A549 (cell line): Measurements from ENCODE around the gene TDO2. TPM values are rescaled to one million over a fixed set of nuclear protein-coding genes. Genes with fewer than 3 reads are reported as not detected.

Experiments
- ATAC-seq, 2 experiments: fragments of 200-7000 bp in 1 of 2; fragments of >200 bp in 1 of 2; cut with Nextera tagmentation in 1 of 2; cut with Tn5 transposase in 1 of 2; 3 replicates each; pipeline versions ENCODE4 v1.8.0 to v1.9.1; 2018 to 2020; ENCODE audit warnings: mild to moderate bottlenecking in 1 of 2, moderate library complexity in 1 of 2
- CTCF ChIA-PET: fragments of 300-600 bp; sonication (Branson Sonifier 250); formaldehyde crosslinking; extraction: SDS; loops from one replicate; lab custom pipeline; 2021; ENCODE audit warnings: antibody characterized with exemption, inconsistent platforms; lab: Yijun Ruan, JAX
- POLR2A ChIA-PET: fragments of 350-600 bp; formaldehyde crosslinking; extraction: SDS; loops from one replicate; lab custom pipeline; 2021; ENCODE audit warnings: antibody characterized with exemption, inconsistent platforms; lab: Yijun Ruan, JAX
- DNase-seq, 2 experiments: peaks; one replicate each; pipeline versions ENCODE4 v3.0.0 to v3.0.0-alpha.2; 2011 to 2016; ENCODE audit warnings: low read depth in 1 of 2, low spot score in 1 of 2
- FAIRE-seq: peaks from 2 replicates; lab custom pipeline; 2011; peaks lifted over from hg19 to GRCh38; lab: Jason Lieb, UNC
- H3K27ac ChIP-seq, 2 experiments: fragments of >200 bp; sonication (Bioruptor Twin); formaldehyde crosslinking; 3 replicates each; pipeline ENCODE4 v1.5.1; 2016 to 2017
- H3K4me1 ChIP-seq: fragments of >200 bp; sonication (Bioruptor Twin); formaldehyde crosslinking; 3 replicates; pipeline ENCODE4 v1.6.1; 2016
- H3K4me2 ChIP-seq: fragments of >200 bp; sonication (Bioruptor Twin); formaldehyde crosslinking; 3 replicates; pipeline ENCODE4 v1.6.1; 2016
- H3K4me3 ChIP-seq: fragments of >200 bp; sonication (Bioruptor Twin); formaldehyde crosslinking; 3 replicates; pipeline ENCODE4 v1.5.1; 2016
- H3K9me3 ChIP-seq: fragments of >200 bp; sonication (Bioruptor Twin); formaldehyde crosslinking; 3 replicates; pipeline ENCODE4 v1.6.1; 2016
- BCL3 ChIP-seq: fragments of >200 bp; sonication (Bioruptor Twin); formaldehyde crosslinking; IDR thresholded peaks from 3 replicates; pipeline ENCODE4 v1.6.1; 2016
- CBX2 ChIP-seq: fragments of 200-600 bp; sonication (generic); IDR thresholded peaks from 2 replicates; pipeline ENCODE4 v1.6.1; 2016; ENCODE audit warnings: low read depth, mild to moderate bottlenecking, borderline replicate concordance
- CBX8 ChIP-seq: fragments of 200-600 bp; sonication (generic); IDR thresholded peaks from 2 replicates; pipeline ENCODE4 v1.6.1; 2016
- CEBPB ChIP-seq, 2 experiments: fragments of >200 bp in 1 of 2; sonication (Bioruptor Twin) in 1 of 2; formaldehyde crosslinking in 1 of 2; IDR thresholded peaks; 2 replicates each; pipeline ENCODE4 v1.6.1; 2012 to 2016
- CHD2 ChIP-seq: fragments of 150-350 bp; IDR thresholded peaks from 2 replicates; pipeline ENCODE4 v1.6.1; 2014; ENCODE audit warnings: low read length; ENCODE audit not compliant: partially characterized antibody
- CHD4 ChIP-seq: fragments of 200-600 bp; sonication (generic); IDR thresholded peaks from 2 replicates; pipeline ENCODE4 v1.6.1; 2016; ENCODE audit warnings: antibody characterized with exemption, mild to moderate bottlenecking, borderline replicate concordance
- EHF ChIP-seq: fragments of 250-450 bp; sonication (Bioruptor Pico); IDR thresholded peaks from 2 replicates; pipeline ENCODE4 v1.5.0; 2020; ENCODE audit warnings: mild to moderate bottlenecking
- EHMT2 ChIP-seq: fragments of 200-600 bp; sonication (generic); IDR thresholded peaks from 2 replicates; pipeline ENCODE4 v1.6.1; 2016; ENCODE audit warnings: antibody characterized with exemption, low read depth, mild to moderate bottlenecking, moderate library complexity
- ELK1 ChIP-seq: fragments of 150-350 bp; IDR thresholded peaks from 2 replicates; pipeline ENCODE4 v1.6.1; 2014; ENCODE audit warnings: low read depth, mild to moderate bottlenecking, low read length
- FOSB ChIP-seq: fragments of 250-450 bp; sonication (Bioruptor Pico); IDR thresholded peaks from 2 replicates; pipeline ENCODE4 v1.5.0; 2020; ENCODE audit warnings: mild to moderate bottlenecking, moderate library complexity
- FOXS1 ChIP-seq: fragments of 250-450 bp; sonication (Bioruptor Pico); IDR thresholded peaks from 2 replicates; pipeline ENCODE4 v1.5.0; 2020; ENCODE audit warnings: mild to moderate bottlenecking, moderate library complexity
- HDAC2 ChIP-seq: fragments of 200-600 bp; sonication (generic); IDR thresholded peaks from 2 replicates; pipeline ENCODE4 v1.6.1; 2016
- HES2 ChIP-seq: fragments of >200 bp; sonication (Bioruptor Twin); formaldehyde crosslinking; IDR thresholded peaks from 2 replicates; pipeline ENCODE4 v1.6.1; 2016
- HEYL ChIP-seq: fragments of 250-450 bp; sonication (Bioruptor Pico); IDR thresholded peaks from 2 replicates; pipeline ENCODE4 v1.8.0; 2021; ENCODE audit warnings: mild to moderate bottlenecking, moderate library complexity
- JUN ChIP-seq, 2 experiments: fragments of >200 bp; sonication (Bioruptor Twin); formaldehyde crosslinking; IDR thresholded peaks; 2 replicates in 1 of 2; 3 replicates in 1 of 2; pipeline ENCODE4 v1.6.1; 2016 to 2017
- MAX ChIP-seq: IDR thresholded peaks from 2 replicates; pipeline ENCODE4 v1.6.1; 2012
- MYC ChIP-seq: IDR thresholded peaks from 2 replicates; pipeline ENCODE4 v1.6.1; 2012; ENCODE audit warnings: mild to moderate bottlenecking, inconsistent platforms, low read length, improper control_type of control experiment, borderline replicate concordance
- NFE2L2 ChIP-seq: fragments of 150-350 bp; conservative IDR thresholded peaks from 2 replicates; pipeline ENCODE4 v1.6.1; 2014; ENCODE audit warnings: low read length
- NR3C1 ChIP-seq: fragments of >200 bp; sonication (Bioruptor Twin); formaldehyde crosslinking; IDR thresholded peaks from 3 replicates; pipeline ENCODE4 v1.6.1; 2017
- PBX3 ChIP-seq: IDR thresholded peaks from 2 replicates; pipeline ENCODE4 v1.6.1; 2012
- PHF8 ChIP-seq: fragments of 200-600 bp; sonication (generic); IDR thresholded peaks from 2 replicates; pipeline ENCODE4 v1.6.1; 2016; ENCODE audit warnings: low read depth, mild to moderate bottlenecking, antibody characterized with exemption, moderate library complexity, borderline replicate concordance
- RFX5 ChIP-seq: fragments of 450-650 bp; IDR thresholded peaks from 2 replicates; pipeline ENCODE4 v1.7.1; 2014; ENCODE audit warnings: antibody characterized with exemption, mild to moderate bottlenecking, moderate library complexity
- RNF2 ChIP-seq: fragments of 200-600 bp; sonication (generic); IDR thresholded peaks from 2 replicates; pipeline ENCODE4 v1.6.1; 2016; ENCODE audit warnings: low read depth, mild to moderate bottlenecking, antibody characterized with exemption, moderate library complexity, borderline replicate concordance
- SMC3 ChIP-seq: fragments of >200 bp; sonication (Bioruptor Twin); formaldehyde crosslinking; IDR thresholded peaks from 3 replicates; pipeline ENCODE4 v1.6.1; 2018; ENCODE audit warnings: inconsistent platforms
- TFCP2L1 ChIP-seq: fragments of 250-450 bp; sonication (Bioruptor Pico); IDR thresholded peaks from 2 replicates; pipeline ENCODE4 v1.5.0; 2021; ENCODE audit warnings: mild to moderate bottlenecking
- ZFP36 ChIP-seq: fragments of 450-650 bp; IDR thresholded peaks from 2 replicates; pipeline ENCODE4 v1.6.1; 2014; ENCODE audit warnings: borderline replicate concordance; ENCODE audit not compliant: partially characterized antibody
- WGBS: methylation state at CpG from one replicate; pipeline ENCODE4 v1.1.6; 2017; ENCODE audit errors: missing lambda C conversion rate; 5-methylcytosine and 5-hydroxymethylcytosine counted together
- polyA plus RNA-seq, 4 experiments: library from polyadenylated mRNA; depleted of rRNA in 3 of 4; stranded (reverse); fragments of >200 nt; fragmentation: RNase III in 1 of 4; extraction: RNeasy Plus Mini Kit Qiagen cat#74134 plus additional on column Dnase treatment in 1 of 4; gene quantifications; 2 replicates in 3 of 4; 3 replicates in 1 of 4; pipeline ENCODE4 v1.2.3, GENCODE V29; 2011 to 2017

Gene TDO2
- polyA plus RNA-seq, 2 of the 4 experiments (the other 2 are of a cell fraction), result 2.6 to 2.9 TPM

- no peak for ATAC-seq
- H3K4me3 ChIP-seq, result no peak overlapping the region
- no peak overlapping the region for H3K4me2 ChIP-seq
- no peak for FAIRE-seq
- H3K9me3 ChIP-seq, result no peaks in the 10 kb centered on the region
- H3K4me1 ChIP-seq, result no peaks in the 10 kb centered on the region
- no peak for TF ChIP-seq CBX8
- CTCF ChIA-PET, result no interaction called here
- POLR2A ChIA-PET, result no interaction called here
- no peak overlapping the region for H3K27ac ChIP-seq
- no peak for DNase-seq
Observed at GRCh38 chr4:155879767-155880166, 23.7 kb upstream of the TDO2 start.

- DNase-seq (no peak), ATAC-seq (no peak), FAIRE-seq (no peak)
- Histone ChIP-seq H3K4me1 (no peaks in the 10 kb centered on the region), H3K9me3 (no peaks in the 10 kb centered on the region), H3K27ac (no peak overlapping the region), H3K4me3 (no peak overlapping the region), H3K4me2 (no peak overlapping the region)
- no peak for TF ChIP-seq PBX3
- TF ChIP-seq CEBPB (IDR thresholded peaks at IDR 0.05), result no peak
- TF ChIP-seq ELK1, result no peak
- no peak for TF ChIP-seq HEYL
- TF ChIP-seq SMC3, result no peak
- no peak for TF ChIP-seq RFX5
- no peak for TF ChIP-seq HES2
- no peak for TF ChIP-seq HDAC2
- TF ChIP-seq ZFP36, result no peak
- TF ChIP-seq NFE2L2, result no peak
- TF ChIP-seq MYC, result no peak
- ChIA-PET POLR2A (no interaction called here), CTCF (no interaction called here)
- 16% methylated on average over 1 of the region's 1 CpG for WGBS
Observed at GRCh38 chr4:155881555-155881954, 21.9 kb upstream of the TDO2 start.

GRCh38 chr4:155883895-155884294, 19.6 kb upstream of the TDO2 start:
- DNase-seq (no peak), ATAC-seq (no peak), FAIRE-seq (no peak)
- Histone ChIP-seq H3K4me2 (no peak overlapping the region), H3K4me3 (no peak overlapping the region), H3K27ac (no peak overlapping the region), H3K9me3 (no peaks in the 10 kb centered on the region), H3K4me1 (no peaks in the 10 kb centered on the region)
- CTCF ChIA-PET, result no interaction called here
- 45% methylated on average over 3 of the region's 3 CpGs for WGBS
- POLR2A ChIA-PET, result no interaction called here
- TF ChIP-seq MYC (no peak), PHF8 (no peak), RNF2 (no peak), JUN (IDR thresholded peaks at IDR 0.05) (no peak), MAX (no peak), EHF (CRISPR knock-in tag) (no peak), CHD2 (no peak), TFCP2L1 (CRISPR knock-in tag) (no peak), CHD4 (no peak), FOXS1 (CRISPR knock-in tag) (no peak), CBX2 (no peak), FOSB (CRISPR knock-in tag) (no peak), EHMT2 (no peak), NR3C1 (no peak), NFE2L2 (no peak), BCL3 (no peak)
